ENCODE measurements around the gene AP3D1. TPM values are rescaled to one million over a fixed set of nuclear protein-coding genes. Genes with fewer than 3 reads are reported as not detected.
"Not testable (repeated sequence)": the region's sequence is repeated elsewhere in the genome, so short reads cannot be mapped to it uniquely, and the experiment has no call there.

The AP3D1 gene
- total RNA-seq, 3 donors from 2014 or later: 53.6 to 68.5 (median 54.0) TPM

- Histone ChIP-seq H3K27me3 (no peaks in the 10 kb centered on the region), H3K27ac (peak overlapping the region; percentile 59 to 72), H3K9me3 (no peaks in the 10 kb centered on the region), H3K4me1 (peaks cover 0 to 17% of the 10 kb centered on the region in 2 donors), H3K36me3 (no peaks in the 10 kb centered on the region), H3K4me3 (peak overlapping the region in 1 of 3 donors; percentile 5)
- TF ChIP-seq CTCF (IDR thresholded peaks at IDR 0.05) (no peak), POLR2AphosphoS5 (IDR thresholded peaks at IDR 0.05) (no peak), POLR2A (IDR thresholded peaks at IDR 0.05) (no peak)
- intact Hi-C loops (cut with DNase I; ENCODE audit: low total_unique reads): no loop called here
- DNase-seq (ENCODE audit: low spot score in 2 of 2): peak in 1 of 2 donors; percentile 65
These were observed 62.2 kb downstream of the AP3D1 start for GRCh38 chr19:2089001-2089711.

GRCh38 chr19:2087621-2088100 lies 63.7 kb downstream of the AP3D1 start:
- TF ChIP-seq CTCF (IDR thresholded peaks at IDR 0.05) (no peak), POLR2AphosphoS5 (IDR thresholded peaks at IDR 0.05) (no peak), POLR2A (IDR thresholded peaks at IDR 0.05) (no peak)
- H3K4me1 ChIP-seq: peaks cover 0 to 16% of the 10 kb centered on the region in 2 donors
- no peaks in the 10 kb centered on the region for H3K27me3 ChIP-seq

GRCh38 chr19:2086695-2087620 lies 64.4 kb downstream of the AP3D1 start:
- H3K27me3 ChIP-seq; H3K4me3 ChIP-seq; intact Hi-C loops (cut with DNase I; ENCODE audit: low total_unique reads); DNase-seq (ENCODE audit: low spot score in 2 of 2); H3K36me3 ChIP-seq; H3K9me3 ChIP-seq: not testable (repeated sequence)
- peak overlapping the region; percentile 25 to 68 for H3K27ac ChIP-seq
- peaks cover 0 to 16% of the 10 kb centered on the region in 2 donors for H3K4me1 ChIP-seq

More at GRCh38 chr19:2087621-2088100, 63.7 kb downstream of the AP3D1 start:
- no peaks in the 10 kb centered on the region for H3K9me3 ChIP-seq
- intact Hi-C loops (cut with DNase I; ENCODE audit: low total_unique reads): no loop called here
- no peaks in the 10 kb centered on the region for H3K36me3 ChIP-seq
- DNase-seq (ENCODE audit: low spot score in 2 of 2): no peak
- no peak overlapping the region for H3K4me3 ChIP-seq
- peak overlapping the region; percentile 25 to 68 for H3K27ac ChIP-seq

- no peaks in the 10 kb centered on the region for H3K9me3 ChIP-seq
- intact Hi-C loops (cut with DNase I; ENCODE audit: low total_unique reads): no loop called here
- peak overlapping the region in 1 of 2 donors; percentile 79 for H3K27ac ChIP-seq
- H3K4me3 ChIP-seq: peak overlapping the region in 2 of 3 donors; percentile 9 to 23
- H3K27me3 ChIP-seq: no peaks in the 10 kb centered on the region
- peaks cover 0 to 2% of the 10 kb centered on the region in 2 donors for H3K4me1 ChIP-seq
- H3K36me3 ChIP-seq: no peaks in the 10 kb centered on the region
- TF ChIP-seq POLR2AphosphoS5 (IDR thresholded peaks at IDR 0.05) (peak in 1 of 3 donors; percentile 50), CTCF (IDR thresholded peaks at IDR 0.05) (no peak), POLR2A (IDR thresholded peaks at IDR 0.05) (no peak)
- DNase-seq (ENCODE audit: low spot score in 2 of 2): peak in 1 of 2 donors; percentile 61
These were observed 66.2 kb downstream of the AP3D1 start for GRCh38 chr19:2084993-2085720.

GRCh38 chr19:2083174-2083854 lies 68.1 kb downstream of the AP3D1 start:
- TF ChIP-seq CTCF (IDR thresholded peaks at IDR 0.05) (no peak), POLR2A (IDR thresholded peaks at IDR 0.05) (no peak), POLR2AphosphoS5 (IDR thresholded peaks at IDR 0.05) (no peak)
- no peaks in the 10 kb centered on the region for H3K27me3 ChIP-seq
- intact Hi-C loops (cut with DNase I; ENCODE audit: low total_unique reads): no loop called here
- peak overlapping the region; percentile 8 to 39 (median 22) for H3K4me3 ChIP-seq
- DNase-seq (ENCODE audit: low spot score in 2 of 2): no peak
- H3K4me1 ChIP-seq: no peaks in the 10 kb centered on the region
- H3K9me3 ChIP-seq: no peaks in the 10 kb centered on the region
- peak overlapping the region; percentile 40 to 76 for H3K27ac ChIP-seq
- peaks cover 2% of the 10 kb centered on the region for H3K36me3 ChIP-seq
